Progenitor cell of endocrine pancreas (in vitro differentiated cells): Measurements from ENCODE around the gene MTR. TPM values are rescaled to one million over a fixed set of nuclear protein-coding genes. Genes with fewer than 3 reads are reported as not detected.

Experiments used
- DNase-seq: peaks from one replicate; pipeline ENCODE4 v3.0.0; 2021; ENCODE audit warnings: low spot score; ENCODE audit not compliant: unreplicated experiment
- H3K27ac Mint-ChIP-seq: 2 replicates; pipeline ENCODE4 v1.8.0; 2021; ENCODE audit warnings: mild to moderate bottlenecking, moderate library complexity, mixed read lengths
- H3K27me3 Mint-ChIP-seq: 2 replicates; pipeline ENCODE4 v1.8.0; 2021; ENCODE audit warnings: mixed read lengths
- H3K36me3 Mint-ChIP-seq: 2 replicates; pipeline ENCODE4 v1.8.0; 2022; ENCODE audit warnings: mixed read lengths; ENCODE audit not compliant: insufficient read depth
- H3K4me1 Mint-ChIP-seq: 2 replicates; pipeline ENCODE4 v1.8.0; 2021; ENCODE audit warnings: low read depth, mixed read lengths
- H3K4me3 Mint-ChIP-seq: 2 replicates; pipeline ENCODE4 v1.8.0; 2021; ENCODE audit warnings: low read depth, mild to moderate bottlenecking, moderate library complexity, mixed read lengths
- H3K9me3 Mint-ChIP-seq: 2 replicates; pipeline ENCODE4 v1.8.0; 2021; ENCODE audit warnings: low read depth, mixed read lengths
- CTCF ChIP-seq: fragments of 200-600 bp; sonication (generic); IDR thresholded peaks from one replicate; pipeline ENCODE4 v1.5.0; 2021; ENCODE audit warnings: antibody characterized with exemption, mild to moderate bottlenecking; ENCODE audit not compliant: unreplicated experiment
- total RNA-seq: library from RNA; stranded (reverse); gene quantifications from 2 replicates; pipeline ENCODE4 v1.2.1, GENCODE V29; 2021

Gene MTR
- total RNA-seq, 1 donor from 2014 or later, result 29.7 TPM

DNA sequence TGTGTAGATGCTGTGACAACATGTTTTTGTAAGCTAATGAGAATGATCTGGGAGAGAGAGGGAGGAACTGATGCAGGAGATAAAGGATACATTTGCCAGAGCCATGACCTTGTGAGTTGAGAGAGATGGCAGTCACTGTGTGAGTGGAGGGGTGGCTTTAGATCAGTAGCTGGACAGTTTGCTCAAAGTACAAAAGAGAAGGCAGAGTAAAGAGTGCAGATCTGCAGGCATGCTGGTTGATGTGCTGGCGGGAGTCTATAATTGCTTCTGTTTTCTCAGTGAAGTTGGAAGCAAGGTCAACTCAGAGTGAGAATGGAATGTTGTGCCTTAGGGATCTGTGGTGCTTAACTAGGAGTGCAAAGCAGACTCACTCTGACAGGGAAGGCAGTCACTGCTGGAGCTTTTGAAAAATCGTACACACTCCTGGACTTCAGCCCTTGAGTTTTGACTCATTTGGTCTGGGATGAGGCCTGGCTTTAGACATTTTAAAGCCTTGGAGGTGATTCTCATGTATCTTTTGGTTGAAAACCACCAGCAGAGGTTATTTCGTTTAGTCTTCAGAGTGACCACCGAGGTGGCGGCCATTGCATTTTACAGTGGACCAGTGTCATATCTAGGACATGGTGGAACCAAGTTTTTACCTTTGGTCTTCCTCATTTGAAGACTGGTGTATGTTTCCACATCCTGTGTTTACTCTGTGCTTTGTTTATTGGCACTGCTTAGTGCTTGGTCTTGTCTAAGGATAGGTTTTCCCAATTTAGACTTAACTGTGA is 49.6 kb downstream of the MTR start:
- H3K36me3 Mint-ChIP-seq, result peaks cover 18% of the 10 kb centered on the region
- no peak for TF ChIP-seq CTCF
- H3K9me3 Mint-ChIP-seq, result no peaks in the 10 kb centered on the region
- no peaks in the 10 kb centered on the region for H3K4me1 Mint-ChIP-seq
- no peak for DNase-seq
- no peak overlapping the region for H3K4me3 Mint-ChIP-seq
- H3K27me3 Mint-ChIP-seq, result no peaks in the 10 kb centered on the region
- H3K27ac Mint-ChIP-seq, result no peak overlapping the region

GRCh38 chr1:236845830-236846229 is 50.7 kb downstream of the MTR start:
- H3K4me1 Mint-ChIP-seq, result no peaks in the 10 kb centered on the region
- no peaks in the 10 kb centered on the region for H3K9me3 Mint-ChIP-seq
- H3K27ac Mint-ChIP-seq, result no peak overlapping the region
- TF ChIP-seq CTCF, result no peak
- no peak for DNase-seq
- H3K4me3 Mint-ChIP-seq, result no peak overlapping the region
- H3K27me3 Mint-ChIP-seq, result no peaks in the 10 kb centered on the region
- H3K36me3 Mint-ChIP-seq, result peaks cover 22% of the 10 kb centered on the region

- DNase-seq, result no peak
- Mint-ChIP-seq H3K4me1 (no peaks in the 10 kb centered on the region), H3K9me3 (no peaks in the 10 kb centered on the region), H3K4me3 (no peak overlapping the region), H3K27ac (no peak overlapping the region), H3K27me3 (no peaks in the 10 kb centered on the region), H3K36me3 (peaks cover 19% of the 10 kb centered on the region)
- TF ChIP-seq CTCF, result no peak
Observed at GRCh38 chr1:236848274-236848923, 53.3 kb downstream of the MTR start.

DNA sequence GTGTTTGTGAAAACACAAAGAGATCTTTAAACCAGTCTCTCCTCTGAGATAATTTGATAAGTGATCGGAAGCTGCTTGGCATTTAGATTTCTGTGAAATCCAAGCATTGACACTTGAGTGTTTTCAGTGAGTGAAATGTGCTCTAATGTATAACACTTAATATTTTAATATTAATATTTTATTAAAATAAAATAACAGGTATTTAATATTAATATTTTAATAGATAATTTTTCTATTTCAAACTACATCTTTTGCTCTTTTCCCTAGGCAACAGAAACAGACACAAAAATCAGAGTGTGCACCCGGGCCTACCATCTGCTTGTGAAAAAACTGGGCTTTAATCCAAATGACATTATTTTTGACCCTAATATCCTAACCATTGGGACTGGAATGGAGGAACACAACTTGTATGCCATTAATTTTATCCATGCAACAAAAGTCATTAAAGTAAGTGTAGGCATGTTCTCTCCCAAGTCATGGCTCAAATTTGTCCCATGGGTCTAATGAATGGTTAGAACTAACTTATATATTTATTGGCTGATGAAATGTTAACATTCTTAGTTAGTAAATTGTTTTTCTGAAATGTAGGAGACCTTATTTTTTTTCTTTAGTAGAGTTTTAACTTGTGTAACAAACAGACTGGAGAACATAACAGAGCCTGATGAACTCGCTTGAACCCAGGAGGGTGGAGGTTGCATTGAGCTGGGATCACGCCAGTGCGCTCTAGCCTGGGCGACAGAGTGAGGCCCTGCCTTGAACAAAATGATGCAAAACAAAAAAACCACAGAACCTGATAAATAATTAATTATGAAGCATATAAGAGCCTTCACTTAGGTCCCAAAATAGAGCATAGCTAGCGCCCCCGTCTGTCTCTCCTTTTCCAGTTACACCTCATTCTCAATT is 55.2 kb downstream of the MTR start:
- H3K4me3 Mint-ChIP-seq, result no peak overlapping the region
- no peaks in the 10 kb centered on the region for H3K9me3 Mint-ChIP-seq
- no peaks in the 10 kb centered on the region for H3K27me3 Mint-ChIP-seq
- no peak for DNase-seq
- no peak overlapping the region for H3K27ac Mint-ChIP-seq
- no peak for TF ChIP-seq CTCF
- H3K4me1 Mint-ChIP-seq, result no peaks in the 10 kb centered on the region
- H3K36me3 Mint-ChIP-seq, result peaks cover 19% of the 10 kb centered on the region

GRCh38 chr1:236851871-236852270 is 56.8 kb downstream of the MTR start:
- DNase-seq, result no peak
- H3K4me3 Mint-ChIP-seq, result no peak overlapping the region
- H3K9me3 Mint-ChIP-seq, result no peaks in the 10 kb centered on the region
- H3K36me3 Mint-ChIP-seq, result peaks cover 21% of the 10 kb centered on the region
- no peak for TF ChIP-seq CTCF
- no peaks in the 10 kb centered on the region for H3K4me1 Mint-ChIP-seq
- H3K27me3 Mint-ChIP-seq, result no peaks in the 10 kb centered on the region
- no peak overlapping the region for H3K27ac Mint-ChIP-seq
